GM12878 (cell line): ENCODE measurements around the gene ZNF296. TPM values are rescaled to one million over a fixed set of nuclear protein-coding genes. Genes with fewer than 3 reads are reported as not detected.

ENCODE experiments used
- ATF3 ChIP-seq: IDR thresholded peaks from 2 replicates; pipeline ENCODE4 v1.6.1; 2011; ENCODE audit warnings: low read depth, mild to moderate bottlenecking, low read length, moderate library complexity, borderline replicate concordance; ENCODE audit errors: extremely low read depth
- CEBPB ChIP-seq, 2 experiments: fragments of 150-350 bp in 1 of 2; IDR thresholded peaks; 2 replicates each; pipeline ENCODE4 v1.6.1; 2012 to 2014; ENCODE audit warnings: low read depth in 2 of 2, low read length in 2 of 2, borderline replicate concordance in 1 of 2, inconsistent platforms in 1 of 2
- FOXM1 ChIP-seq: IDR thresholded peaks from 2 replicates; pipeline ENCODE4 v1.6.1; 2012; ENCODE audit warnings: low read depth, mild to moderate bottlenecking, inconsistent platforms, low read length, moderate library complexity
- IRF4 ChIP-seq: IDR thresholded peaks from 2 replicates; pipeline ENCODE4 v1.6.1; 2011; ENCODE audit warnings: low read depth, low read length
- RAD21 ChIP-seq: IDR thresholded peaks from 2 replicates; pipeline ENCODE4 v1.6.1; 2011; ENCODE audit warnings: mild to moderate bottlenecking, low read depth, low read length, moderate library complexity; ENCODE audit not compliant: insufficient read depth
- SMAD5 ChIP-seq: IDR thresholded peaks from 2 replicates; pipeline ENCODE4 v1.6.1; 2016; ENCODE audit warnings: antibody characterized with exemption, low read depth
- STAT1 ChIP-seq: fragments of 450-650 bp; conservative IDR thresholded peaks from 2 replicates; pipeline ENCODE4 v1.6.1; 2014; ENCODE audit warnings: antibody characterized with exemption, mild to moderate bottlenecking
- STAT3 ChIP-seq: IDR thresholded peaks from 2 replicates; pipeline ENCODE4 v1.6.1; 2011; ENCODE audit warnings: low read depth, low read length, improper control_type of control experiment
- SUZ12 ChIP-seq: fragments of 200-600 bp; sonication (generic); IDR thresholded peaks from one replicate; pipeline ENCODE4 v1.6.1; 2018; ENCODE audit warnings: antibody characterized with exemption, mild to moderate bottlenecking; ENCODE audit not compliant: unreplicated experiment
- TCF7 ChIP-seq: IDR thresholded peaks from 2 replicates; pipeline ENCODE4 v1.6.1; 2014; ENCODE audit warnings: antibody characterized with exemption, borderline replicate concordance
- WRNIP1 ChIP-seq: IDR thresholded peaks from 2 replicates; pipeline ENCODE4 v1.6.1; 2011; ENCODE audit warnings: low read depth, low read length, improper control_type of control experiment, borderline replicate concordance
- ZNF24 ChIP-seq: fragments of 450-650 bp; IDR thresholded peaks from 2 replicates; pipeline ENCODE4 v1.6.1; 2017; ENCODE audit warnings: antibody characterized with exemption, mild to moderate bottlenecking
- polyA plus RNA-seq, 11 experiments: library from polyadenylated mRNA; depleted of rRNA in 4 of 11; unstranded in 6 of 11; stranded (reverse) in 5 of 11; fragments of >200 nt; fragmentation: Nextera tagmentation in 4 of 11; fragmentation: Illumina TruSeq in 1 of 11; extraction: Ambion mirVana in 4 of 11; extraction: Trizol in 1 of 11; gene quantifications; 1 replicate in 1 of 11; 2 replicates in 10 of 11; pipeline versions ENCODE4 v1.2.1 to v1.2.3, GENCODE V29; 2011 to 2016; ENCODE audit warnings: inconsistent platforms in 2 of 11, missing spikeins in 2 of 11, low read depth in 1 of 11
- total RNA-seq, 4 experiments: library from RNA; depleted of rRNA in 3 of 4; stranded (reverse); fragments of >200 nt in 3 of 4; fragmentation: Illumina TruSeq in 1 of 4; extraction: Trizol in 1 of 4; gene quantifications; 2 replicates each; pipeline versions ENCODE4 v1.2.1 to v1.2.3, GENCODE V29; 2013 to 2021

The ZNF296 gene
- total and polyA plus RNA-seq, 10 of the 15 experiments (the other 5 are each of a cell fraction or from before 2014, with no cell fraction given) = 0.44 to 23.6 (median 3.5) TPM; not detected in 1

GRCh38 chr19:45038931-45039893, 37.1 kb downstream of the ZNF296 start, which contains the start of gene CLASRP (continued):
- no peak for TF ChIP-seq TCF7
- no peak for TF ChIP-seq RAD21
- no peak for TF ChIP-seq STAT3
- no peak for TF ChIP-seq IRF4
- TF ChIP-seq FOXM1 = no peak
- no peak for TF ChIP-seq ZNF24
- no peak for TF ChIP-seq ATF3
- no peak for TF ChIP-seq WRNIP1
- TF ChIP-seq CEBPB (IDR thresholded peaks at IDR 0.05; ENCODE audit: borderline replicate concordance in 1 of 2, low read depth in 2 of 2, low read length in 2 of 2) = no peak
- no peak for TF ChIP-seq SUZ12
- TF ChIP-seq STAT1 = no peak
- peak; percentile 69; the same call in 1 of the 2 replicates for TF ChIP-seq SMAD5
- TF ChIP-seq, all 136 proteins: peak for 43
